Measurements from ENCODE around the gene TBC1D16. TPM values are rescaled to one million over a fixed set of nuclear protein-coding genes. Genes with fewer than 3 reads are reported as not detected.

The TBC1D16 gene
- total and polyA plus RNA-seq, 2 experiments from 2014 or later: 24.5 to 38.1 TPM

DNA sequence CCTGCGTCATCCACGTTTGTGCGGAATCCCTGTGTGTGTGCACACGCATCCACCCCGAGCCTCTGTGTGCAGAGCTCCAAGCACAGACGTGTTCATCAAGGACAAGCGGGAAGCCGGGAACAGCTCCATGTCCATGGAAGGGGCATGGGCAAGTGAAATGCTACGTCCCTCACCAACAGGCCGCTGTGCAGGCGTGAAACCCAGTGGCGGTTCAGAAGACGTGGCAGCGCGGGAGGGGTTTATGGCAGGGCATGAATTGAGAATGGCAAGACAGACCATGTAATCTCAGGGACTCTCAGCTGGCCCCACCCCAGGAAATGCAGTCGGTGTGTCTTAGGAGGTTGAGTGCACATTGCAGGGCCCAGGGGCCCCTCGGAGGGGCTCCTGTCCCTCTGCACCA lies 52.7 kb downstream of the TBC1D16 start:
- Histone ChIP-seq H3K9me2 (replicated peaks; ENCODE audit: insufficient read depth) (no peaks in the 10 kb centered on the region), H3K4me1 (ENCODE audit: insufficient read depth) (peaks cover 26% of the 10 kb centered on the region), H3K4me2 (no peak overlapping the region), H4K20me1 (ENCODE audit: insufficient read depth, poor library complexity, severe bottlenecking) (no peaks in the 10 kb centered on the region), H3K9me3 (ENCODE audit: low read depth) (no peaks in the 10 kb centered on the region), H3K79me2 (peaks cover 67% of the 10 kb centered on the region), H3K36me3 (replicated peaks; ENCODE audit: insufficient read depth, low read depth) (no peaks in the 10 kb centered on the region), H3K4me3 (no peak overlapping the region), H3K27me3 (no peaks in the 10 kb centered on the region), H3K27ac (no peak overlapping the region), H2AFZ (no peak overlapping the region)
- 94% methylated on average over 17 of the region's 17 CpGs for whole genome bisulfite sequencing (ENCODE audit: low lambda C conversion rate, missing lambda C conversion rate)
- TF ChIP-seq EZH2 (IDR thresholded peaks at IDR 0.05; ENCODE audit: borderline replicate concordance) (no peak), EZH2phosphoT487 (IDR thresholded peaks at IDR 0.05; ENCODE audit: low read depth, severe bottlenecking, unreplicated experiment) (no peak)
- TF ChIP-seq, protein P1, sequence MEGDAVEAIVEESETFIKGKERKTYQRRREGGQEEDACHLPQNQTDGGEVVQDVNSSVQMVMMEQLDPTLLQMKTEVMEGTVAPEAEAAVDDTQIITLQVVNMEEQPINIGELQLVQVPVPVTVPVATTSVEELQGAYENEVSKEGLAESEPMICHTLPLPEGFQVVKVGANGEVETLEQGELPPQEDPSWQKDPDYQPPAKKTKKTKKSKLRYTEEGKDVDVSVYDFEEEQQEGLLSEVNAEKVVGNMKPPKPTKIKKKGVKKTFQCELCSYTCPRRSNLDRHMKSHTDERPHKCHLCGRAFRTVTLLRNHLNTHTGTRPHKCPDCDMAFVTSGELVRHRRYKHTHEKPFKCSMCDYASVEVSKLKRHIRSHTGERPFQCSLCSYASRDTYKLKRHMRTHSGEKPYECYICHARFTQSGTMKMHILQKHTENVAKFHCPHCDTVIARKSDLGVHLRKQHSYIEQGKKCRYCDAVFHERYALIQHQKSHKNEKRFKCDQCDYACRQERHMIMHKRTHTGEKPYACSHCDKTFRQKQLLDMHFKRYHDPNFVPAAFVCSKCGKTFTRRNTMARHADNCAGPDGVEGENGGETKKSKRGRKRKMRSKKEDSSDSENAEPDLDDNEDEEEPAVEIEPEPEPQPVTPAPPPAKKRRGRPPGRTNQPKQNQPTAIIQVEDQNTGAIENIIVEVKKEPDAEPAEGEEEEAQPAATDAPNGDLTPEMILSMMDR (IDR thresholded peaks at IDR 0.05; ENCODE audit: poor library complexity): no peak
- no peak for DNase-seq (ENCODE audit: low spot score)

DNA sequence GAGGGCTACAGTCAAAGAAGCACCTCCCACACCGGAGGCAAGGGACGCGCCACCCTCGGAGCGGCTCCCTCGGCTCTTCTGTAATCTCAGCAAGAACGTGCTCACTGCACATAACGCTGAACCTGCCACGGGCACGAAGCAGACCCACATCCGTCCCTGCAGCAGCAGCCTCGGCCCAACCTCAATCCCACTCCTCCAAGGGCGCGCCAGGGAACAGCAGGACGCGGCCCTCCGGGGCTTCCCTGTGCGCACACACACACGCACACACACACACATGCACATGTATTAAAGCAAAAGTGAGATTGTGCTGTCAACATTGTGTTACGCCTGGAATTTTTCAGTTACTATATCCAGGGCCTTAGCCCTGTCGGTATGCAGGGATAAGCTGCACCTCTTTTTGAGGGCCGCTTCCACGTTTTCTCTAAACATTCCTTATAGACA lies 54.0 kb downstream of the TBC1D16 start:
- Histone ChIP-seq H3K9me3 (ENCODE audit: low read depth) (no peaks in the 10 kb centered on the region), H3K79me2 (peaks cover 64% of the 10 kb centered on the region), H3K27ac (no peak overlapping the region), H3K9me2 (replicated peaks; ENCODE audit: insufficient read depth) (no peaks in the 10 kb centered on the region), H3K4me1 (ENCODE audit: insufficient read depth) (peaks cover 13% of the 10 kb centered on the region), H3K4me3 (no peak overlapping the region), H2AFZ (no peak overlapping the region), H4K20me1 (ENCODE audit: insufficient read depth, poor library complexity, severe bottlenecking) (no peaks in the 10 kb centered on the region), H3K27me3 (no peaks in the 10 kb centered on the region), H3K36me3 (replicated peaks; ENCODE audit: insufficient read depth, low read depth) (no peaks in the 10 kb centered on the region), H3K4me2 (no peak overlapping the region)
- DNase-seq (ENCODE audit: low spot score): no peak
- no peak for TF ChIP-seq EZH2phosphoT487 (IDR thresholded peaks at IDR 0.05; ENCODE audit: low read depth, severe bottlenecking, unreplicated experiment)
- TF ChIP-seq EZH2 (IDR thresholded peaks at IDR 0.05; ENCODE audit: borderline replicate concordance): no peak
- TF ChIP-seq, protein P1 (IDR thresholded peaks at IDR 0.05; ENCODE audit: poor library complexity): no peak
- 80% methylated on average over 23 of the region's 23 CpGs for WGBS (ENCODE audit: low lambda C conversion rate, missing lambda C conversion rate)

DNA sequence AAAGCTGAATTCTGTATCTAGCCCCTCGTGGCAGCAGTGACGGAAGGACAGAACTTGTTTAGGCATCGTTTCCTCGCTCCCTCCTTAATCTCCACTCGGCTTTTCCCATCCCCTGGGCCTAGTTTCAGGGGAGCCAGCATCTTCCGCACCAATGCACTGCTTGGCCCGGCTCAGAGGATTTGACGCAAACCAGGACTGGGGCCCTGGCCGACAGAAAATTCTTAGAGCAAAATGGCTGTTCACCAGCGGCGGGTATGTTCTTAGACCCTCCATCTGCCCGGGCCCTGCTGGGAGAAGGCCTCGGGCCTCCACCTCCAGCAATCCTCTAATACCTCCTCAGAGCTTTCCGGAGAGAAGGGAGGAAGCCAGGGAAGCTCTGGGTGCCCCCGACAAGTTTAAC lies 54.6 kb downstream of the TBC1D16 start:
- H3K4me1 ChIP-seq (ENCODE audit: insufficient read depth): peaks cover 9% of the 10 kb centered on the region
- no peak overlapping the region for H3K4me2 ChIP-seq
- H3K27ac ChIP-seq: peak overlapping the region; percentile 1
- peaks cover 61% of the 10 kb centered on the region for H3K79me2 ChIP-seq
- H3K27me3 ChIP-seq: no peaks in the 10 kb centered on the region
- no peak for DNase-seq (ENCODE audit: low spot score)
- no peaks in the 10 kb centered on the region for H3K9me3 ChIP-seq (ENCODE audit: low read depth)
- TF ChIP-seq, protein P1 (IDR thresholded peaks at IDR 0.05; ENCODE audit: poor library complexity): no peak
- TF ChIP-seq EZH2phosphoT487 (IDR thresholded peaks at IDR 0.05; ENCODE audit: low read depth, severe bottlenecking, unreplicated experiment) (no peak), EZH2 (IDR thresholded peaks at IDR 0.05; ENCODE audit: borderline replicate concordance) (no peak)
- H4K20me1 ChIP-seq (ENCODE audit: insufficient read depth, poor library complexity, severe bottlenecking): no peaks in the 10 kb centered on the region
- H3K9me2 ChIP-seq (replicated peaks; ENCODE audit: insufficient read depth): no peaks in the 10 kb centered on the region
- no peak overlapping the region for H2AFZ ChIP-seq
- H3K36me3 ChIP-seq (replicated peaks; ENCODE audit: insufficient read depth, low read depth): no peaks in the 10 kb centered on the region
- WGBS (ENCODE audit: low lambda C conversion rate, missing lambda C conversion rate): 80% methylated on average over 15 of the region's 15 CpGs
- no peak overlapping the region for H3K4me3 ChIP-seq

Data from hepatocyte (in vitro differentiated cells).